GM23338 (cell line): ENCODE data around the gene ZNF775. TPM values are rescaled to one million over a fixed set of nuclear protein-coding genes. Genes with fewer than 3 reads are reported as not detected.

Experiments
- EZH2 ChIP-seq: fragments of 200-600 bp; sonication (generic); IDR thresholded peaks from one replicate; pipeline ENCODE4 v1.8.0; 2017; ENCODE audit warnings: antibody characterized with exemption, mild to moderate bottlenecking, low read depth; ENCODE audit not compliant: unreplicated experiment
- STAT1 ChIP-seq: IDR thresholded peaks from one replicate; pipeline ENCODE4 v1.6.1; 2016; ENCODE audit warnings: antibody characterized with exemption; ENCODE audit not compliant: unreplicated experiment
- ZNF331 ChIP-seq: fragments of 250-450 bp; sonication (Bioruptor Pico); IDR thresholded peaks from 2 replicates; pipeline ENCODE4 v1.5.0; 2020; ENCODE audit warnings: low read depth, mild to moderate bottlenecking, moderate library complexity
- polyA plus RNA-seq: library from polyadenylated mRNA; unstranded; fragments of >200 nt; fragmentation: Nextera tagmentation; extraction: Ambion mirVana; gene quantifications from 2 replicates; pipeline ENCODE4 v1.2.1, GENCODE V29; 2016
- total RNA-seq: library from RNA; depleted of rRNA; stranded (reverse); fragments of >200 nt; shearing (Covaris generic); gene quantifications from 2 replicates; pipeline ENCODE4 v1.2.3, GENCODE V29; 2014
- TF ChIP-seq, protein P1 (sequence below): IDR thresholded peaks from one replicate; pipeline ENCODE4 v1.6.1; 2018; ENCODE audit warnings: antibody characterized with exemption; ENCODE audit not compliant: unreplicated experiment
- TF ChIP-seq, protein P2 (sequence below): fragments of 250-450 bp; sonication (Bioruptor Pico); IDR thresholded peaks from 2 replicates; pipeline ENCODE4 v1.5.0; 2020; ENCODE audit warnings: mild to moderate bottlenecking, moderate library complexity

ZNF775 gene
- total and polyA plus RNA-seq, 2 experiments from 2014 or later: 4.5 to 38.2 TPM

DNA sequence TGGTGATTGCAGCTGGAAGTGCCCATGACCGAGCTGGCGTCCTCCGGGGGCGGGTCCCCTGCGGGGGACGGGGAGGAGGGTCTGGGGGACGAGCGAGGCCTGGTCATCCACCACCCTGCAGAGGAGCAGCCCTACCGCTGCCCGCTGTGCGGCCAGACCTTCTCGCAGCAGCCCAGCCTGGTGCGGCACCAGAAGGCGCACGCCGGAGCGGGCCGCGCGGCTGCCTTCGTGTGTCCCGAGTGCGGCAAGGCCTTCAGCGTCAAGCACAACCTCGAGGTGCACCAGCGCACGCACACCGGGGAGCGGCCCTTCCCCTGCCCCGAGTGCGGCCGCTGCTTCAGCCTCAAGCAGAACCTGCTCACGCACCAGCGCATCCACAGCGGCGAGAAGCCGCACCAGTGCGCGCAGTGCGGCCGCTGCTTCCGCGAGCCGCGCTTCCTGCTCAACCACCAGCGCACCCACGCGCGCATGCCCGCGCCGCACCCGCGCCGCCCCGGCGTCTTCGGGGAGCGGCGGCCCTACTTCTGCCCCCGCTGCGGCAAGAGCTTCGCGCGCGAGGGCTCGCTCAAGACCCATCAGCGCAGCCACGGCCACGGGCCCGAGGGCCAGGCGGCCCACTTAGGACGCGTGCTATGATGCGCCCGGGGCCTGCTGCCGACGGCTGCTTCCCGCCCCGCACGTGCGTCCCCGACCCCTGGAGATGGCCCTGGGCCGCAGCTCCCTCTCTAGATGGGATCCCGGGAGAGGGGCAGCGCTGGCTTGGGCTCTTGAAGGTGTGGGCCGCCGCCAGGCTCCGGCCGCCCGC lies 28.7 kb downstream of the ZNF775 start (continued):
- TF ChIP-seq, protein P1, sequence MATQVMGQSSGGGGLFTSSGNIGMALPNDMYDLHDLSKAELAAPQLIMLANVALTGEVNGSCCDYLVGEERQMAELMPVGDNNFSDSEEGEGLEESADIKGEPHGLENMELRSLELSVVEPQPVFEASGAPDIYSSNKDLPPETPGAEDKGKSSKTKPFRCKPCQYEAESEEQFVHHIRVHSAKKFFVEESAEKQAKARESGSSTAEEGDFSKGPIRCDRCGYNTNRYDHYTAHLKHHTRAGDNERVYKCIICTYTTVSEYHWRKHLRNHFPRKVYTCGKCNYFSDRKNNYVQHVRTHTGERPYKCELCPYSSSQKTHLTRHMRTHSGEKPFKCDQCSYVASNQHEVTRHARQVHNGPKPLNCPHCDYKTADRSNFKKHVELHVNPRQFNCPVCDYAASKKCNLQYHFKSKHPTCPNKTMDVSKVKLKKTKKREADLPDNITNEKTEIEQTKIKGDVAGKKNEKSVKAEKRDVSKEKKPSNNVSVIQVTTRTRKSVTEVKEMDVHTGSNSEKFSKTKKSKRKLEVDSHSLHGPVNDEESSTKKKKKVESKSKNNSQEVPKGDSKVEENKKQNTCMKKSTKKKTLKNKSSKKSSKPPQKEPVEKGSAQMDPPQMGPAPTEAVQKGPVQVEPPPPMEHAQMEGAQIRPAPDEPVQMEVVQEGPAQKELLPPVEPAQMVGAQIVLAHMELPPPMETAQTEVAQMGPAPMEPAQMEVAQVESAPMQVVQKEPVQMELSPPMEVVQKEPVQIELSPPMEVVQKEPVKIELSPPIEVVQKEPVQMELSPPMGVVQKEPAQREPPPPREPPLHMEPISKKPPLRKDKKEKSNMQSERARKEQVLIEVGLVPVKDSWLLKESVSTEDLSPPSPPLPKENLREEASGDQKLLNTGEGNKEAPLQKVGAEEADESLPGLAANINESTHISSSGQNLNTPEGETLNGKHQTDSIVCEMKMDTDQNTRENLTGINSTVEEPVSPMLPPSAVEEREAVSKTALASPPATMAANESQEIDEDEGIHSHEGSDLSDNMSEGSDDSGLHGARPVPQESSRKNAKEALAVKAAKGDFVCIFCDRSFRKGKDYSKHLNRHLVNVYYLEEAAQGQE: no peak
- TF ChIP-seq, protein P2, sequence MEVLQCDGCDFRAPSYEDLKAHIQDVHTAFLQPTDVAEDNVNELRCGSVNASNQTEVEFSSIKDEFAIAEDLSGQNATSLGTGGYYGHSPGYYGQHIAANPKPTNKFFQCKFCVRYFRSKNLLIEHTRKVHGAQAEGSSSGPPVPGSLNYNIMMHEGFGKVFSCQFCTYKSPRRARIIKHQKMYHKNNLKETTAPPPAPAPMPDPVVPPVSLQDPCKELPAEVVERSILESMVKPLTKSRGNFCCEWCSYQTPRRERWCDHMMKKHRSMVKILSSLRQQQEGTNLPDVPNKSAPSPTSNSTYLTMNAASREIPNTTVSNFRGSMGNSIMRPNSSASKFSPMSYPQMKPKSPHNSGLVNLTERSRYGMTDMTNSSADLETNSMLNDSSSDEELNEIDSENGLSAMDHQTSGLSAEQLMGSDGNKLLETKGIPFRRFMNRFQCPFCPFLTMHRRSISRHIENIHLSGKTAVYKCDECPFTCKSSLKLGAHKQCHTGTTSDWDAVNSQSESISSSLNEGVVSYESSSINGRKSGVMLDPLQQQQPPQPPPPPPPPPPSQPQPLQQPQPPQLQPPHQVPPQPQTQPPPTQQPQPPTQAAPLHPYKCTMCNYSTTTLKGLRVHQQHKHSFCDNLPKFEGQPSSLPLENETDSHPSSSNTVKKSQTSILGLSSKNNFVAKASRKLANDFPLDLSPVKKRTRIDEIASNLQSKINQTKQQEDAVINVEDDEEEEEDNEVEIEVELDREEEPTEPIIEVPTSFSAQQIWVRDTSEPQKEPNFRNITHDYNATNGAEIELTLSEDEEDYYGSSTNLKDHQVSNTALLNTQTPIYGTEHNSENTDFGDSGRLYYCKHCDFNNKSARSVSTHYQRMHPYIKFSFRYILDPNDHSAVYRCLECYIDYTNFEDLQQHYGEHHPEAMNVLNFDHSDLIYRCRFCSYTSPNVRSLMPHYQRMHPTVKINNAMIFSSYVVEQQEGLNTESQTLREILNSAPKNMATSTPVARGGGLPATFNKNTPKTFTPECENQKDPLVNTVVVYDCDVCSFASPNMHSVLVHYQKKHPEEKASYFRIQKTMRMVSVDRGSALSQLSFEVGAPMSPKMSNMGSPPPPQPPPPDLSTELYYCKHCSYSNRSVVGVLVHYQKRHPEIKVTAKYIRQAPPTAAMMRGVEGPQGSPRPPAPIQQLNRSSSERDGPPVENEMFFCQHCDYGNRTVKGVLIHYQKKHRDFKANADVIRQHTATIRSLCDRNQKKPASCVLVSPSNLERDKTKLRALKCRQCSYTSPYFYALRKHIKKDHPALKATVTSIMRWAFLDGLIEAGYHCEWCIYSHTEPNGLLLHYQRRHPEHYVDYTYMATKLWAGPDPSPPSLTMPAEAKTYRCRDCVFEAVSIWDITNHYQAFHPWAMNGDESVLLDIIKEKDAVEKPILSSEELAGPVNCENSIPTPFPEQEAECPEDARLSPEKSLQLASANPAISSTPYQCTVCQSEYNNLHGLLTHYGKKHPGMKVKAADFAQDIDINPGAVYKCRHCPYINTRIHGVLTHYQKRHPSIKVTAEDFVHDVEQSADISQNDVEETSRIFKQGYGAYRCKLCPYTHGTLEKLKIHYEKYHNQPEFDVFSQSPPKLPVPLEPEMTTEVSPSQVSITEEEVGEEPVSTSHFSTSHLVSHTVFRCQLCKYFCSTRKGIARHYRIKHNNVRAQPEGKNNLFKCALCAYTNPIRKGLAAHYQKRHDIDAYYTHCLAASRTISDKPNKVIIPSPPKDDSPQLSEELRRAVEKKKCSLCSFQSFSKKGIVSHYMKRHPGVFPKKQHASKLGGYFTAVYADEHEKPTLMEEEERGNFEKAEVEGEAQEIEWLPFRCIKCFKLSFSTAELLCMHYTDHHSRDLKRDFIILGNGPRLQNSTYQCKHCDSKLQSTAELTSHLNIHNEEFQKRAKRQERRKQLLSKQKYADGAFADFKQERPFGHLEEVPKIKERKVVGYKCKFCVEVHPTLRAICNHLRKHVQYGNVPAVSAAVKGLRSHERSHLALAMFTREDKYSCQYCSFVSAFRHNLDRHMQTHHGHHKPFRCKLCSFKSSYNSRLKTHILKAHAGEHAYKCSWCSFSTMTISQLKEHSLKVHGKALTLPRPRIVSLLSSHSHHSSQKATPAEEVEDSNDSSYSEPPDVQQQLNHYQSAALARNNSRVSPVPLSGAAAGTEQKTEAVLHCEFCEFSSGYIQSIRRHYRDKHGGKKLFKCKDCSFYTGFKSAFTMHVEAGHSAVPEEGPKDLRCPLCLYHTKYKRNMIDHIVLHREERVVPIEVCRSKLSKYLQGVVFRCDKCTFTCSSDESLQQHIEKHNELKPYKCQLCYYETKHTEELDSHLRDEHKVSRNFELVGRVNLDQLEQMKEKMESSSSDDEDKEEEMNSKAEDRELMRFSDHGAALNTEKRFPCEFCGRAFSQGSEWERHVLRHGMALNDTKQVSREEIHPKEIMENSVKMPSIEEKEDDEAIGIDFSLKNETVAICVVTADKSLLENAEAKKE: no peak
- TF ChIP-seq EZH2: no peak
- TF ChIP-seq ZNF331: no peak
- no peak for TF ChIP-seq STAT1
